Erythroblast (primary cell): ENCODE data around the gene ADAMTS19.

Source experiments
- GATA1 ChIP-seq: IDR thresholded peaks from 2 replicates; pipeline ENCODE4 v1.6.1; 2011; ENCODE audit warnings: low read depth, mild to moderate bottlenecking, control low read depth, low read length, moderate library complexity
- POLR2A ChIP-seq: IDR thresholded peaks from 2 replicates; pipeline ENCODE4 v1.6.1; 2011; ENCODE audit warnings: mild to moderate bottlenecking, low read length

DNA sequence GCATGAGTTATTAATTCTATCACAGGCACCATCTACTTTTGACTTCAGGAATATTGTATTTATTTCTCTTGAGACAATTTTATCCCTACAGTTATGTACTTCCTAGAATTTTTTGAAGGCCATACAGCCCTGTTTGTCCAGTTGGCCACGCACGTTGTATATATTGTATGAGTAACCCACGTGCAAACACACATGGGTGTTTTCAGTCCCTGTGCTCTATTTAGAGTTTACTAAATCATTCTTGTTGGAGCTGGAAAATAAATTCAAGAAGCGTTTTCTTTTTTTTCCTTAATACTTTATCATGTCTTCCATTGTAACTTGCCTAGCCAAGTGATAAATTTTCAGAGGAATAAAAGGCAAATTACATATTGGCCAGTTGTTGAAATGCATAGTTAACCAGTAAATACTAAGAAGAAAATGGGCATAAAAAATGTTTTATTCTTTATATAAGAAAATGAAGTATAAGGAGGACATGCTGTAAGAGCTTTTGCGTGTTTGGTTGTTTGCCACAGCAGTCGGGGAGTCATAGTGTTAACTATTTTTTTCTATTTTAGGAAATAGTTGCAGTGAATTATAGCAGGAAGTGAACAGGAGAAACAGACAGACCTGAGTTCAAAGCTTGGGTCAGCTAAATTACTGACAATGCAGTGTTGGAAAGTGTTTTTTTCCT is 201.4 kb downstream of the ADAMTS19 start:
- TF ChIP-seq POLR2A, result no peak
- no peak for TF ChIP-seq GATA1
